NCI-H1694 treated with DMSO at 0.1 percent for 48 hours (cell line): Measurements from ENCODE around the gene TERT.

ENCODE experiments used
- DNase-seq: peaks from one replicate; lab custom pipeline; 2025; lab: John Stamatoyannopoulos, UW

The TERT gene

DNA sequence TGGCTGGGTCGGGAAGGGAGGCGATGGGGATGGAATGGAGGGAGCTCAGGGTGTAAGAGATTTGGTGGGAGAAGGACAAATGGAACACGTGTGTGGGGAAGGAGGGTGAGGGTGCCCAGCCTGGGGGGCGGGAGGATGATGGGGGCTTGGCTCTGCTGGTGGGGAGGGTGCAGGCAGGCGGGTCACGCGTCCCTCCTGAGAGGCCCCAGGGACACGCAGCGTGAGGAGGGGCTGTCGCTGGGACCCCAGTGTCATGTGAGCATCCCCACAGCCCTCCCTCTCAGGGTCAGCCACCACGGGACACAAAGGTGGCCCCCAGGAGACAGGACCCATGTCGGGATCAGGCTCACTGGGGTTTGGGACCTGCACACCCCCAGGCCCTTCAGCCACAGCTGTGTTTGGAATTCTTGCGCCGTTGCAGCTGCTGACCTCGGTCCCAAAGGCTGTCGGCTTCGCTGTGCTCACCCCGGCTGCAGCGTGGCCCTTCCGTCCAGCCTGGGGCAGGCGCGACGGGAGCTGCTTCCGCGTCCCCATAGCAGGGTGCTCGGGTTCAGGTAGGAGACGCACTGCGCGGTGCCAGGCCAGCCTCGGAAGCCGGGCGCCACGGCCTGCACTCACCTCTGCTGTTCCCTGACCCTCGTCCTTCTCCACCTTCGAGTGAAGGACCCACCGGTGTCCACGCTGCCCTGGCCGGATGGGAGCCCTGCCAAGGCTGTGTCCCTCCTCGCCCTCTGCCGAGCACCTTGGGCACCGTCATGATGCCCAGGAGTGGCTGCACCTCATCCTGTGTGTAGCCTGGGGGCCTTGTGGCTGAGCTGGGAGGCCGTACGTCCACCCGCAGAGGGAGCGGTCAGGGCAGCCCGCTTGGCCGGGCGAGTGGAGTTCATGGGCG is 88.1 kb downstream of the TERT start:
- DNase-seq: no peak

DNA sequence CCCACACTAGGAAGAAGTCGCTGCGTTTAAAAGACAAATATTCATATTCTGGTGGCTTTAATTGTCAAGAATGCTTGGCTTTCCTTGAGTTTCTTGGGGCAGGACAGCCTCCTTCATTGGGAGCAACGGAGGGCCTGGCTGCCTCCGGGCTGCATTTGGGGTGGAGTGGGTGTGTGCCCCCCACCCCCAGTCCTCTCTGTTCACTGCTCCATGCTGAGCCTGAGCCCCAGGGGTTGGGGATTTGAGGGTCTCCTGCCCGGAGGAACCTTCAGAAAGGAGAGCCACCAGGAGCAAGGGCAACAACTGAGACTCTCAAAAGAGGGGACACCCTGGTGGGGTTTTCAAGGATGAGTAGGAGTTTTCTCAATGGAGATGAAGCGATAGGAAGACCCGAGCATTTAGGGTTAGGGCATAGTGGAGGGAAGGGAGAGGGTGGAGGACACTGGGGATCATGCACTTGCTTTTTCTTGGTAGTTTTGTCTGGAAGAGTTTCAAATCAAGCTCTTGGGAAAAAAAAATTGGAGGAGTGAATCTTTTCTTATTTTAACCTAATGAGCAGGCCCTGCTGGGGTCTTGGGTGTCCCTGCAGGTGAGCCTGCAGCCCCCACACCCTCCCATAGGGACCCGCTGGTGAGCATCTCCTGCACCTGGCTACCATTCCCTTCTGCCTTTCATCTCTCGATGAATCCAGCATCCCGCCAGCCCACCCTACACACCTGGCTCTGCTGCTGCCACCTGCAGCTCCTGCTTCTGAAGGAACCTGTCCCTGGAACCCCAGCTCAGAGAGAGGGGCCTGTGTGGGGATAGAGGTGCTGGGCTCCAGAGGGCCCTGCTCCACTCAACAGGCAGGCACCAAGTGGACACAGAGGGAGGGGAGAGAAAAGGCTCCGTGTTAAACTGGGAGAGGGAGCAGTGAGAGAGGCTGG is 89.3 kb downstream of the TERT start:
- no peak for DNase-seq

DNA sequence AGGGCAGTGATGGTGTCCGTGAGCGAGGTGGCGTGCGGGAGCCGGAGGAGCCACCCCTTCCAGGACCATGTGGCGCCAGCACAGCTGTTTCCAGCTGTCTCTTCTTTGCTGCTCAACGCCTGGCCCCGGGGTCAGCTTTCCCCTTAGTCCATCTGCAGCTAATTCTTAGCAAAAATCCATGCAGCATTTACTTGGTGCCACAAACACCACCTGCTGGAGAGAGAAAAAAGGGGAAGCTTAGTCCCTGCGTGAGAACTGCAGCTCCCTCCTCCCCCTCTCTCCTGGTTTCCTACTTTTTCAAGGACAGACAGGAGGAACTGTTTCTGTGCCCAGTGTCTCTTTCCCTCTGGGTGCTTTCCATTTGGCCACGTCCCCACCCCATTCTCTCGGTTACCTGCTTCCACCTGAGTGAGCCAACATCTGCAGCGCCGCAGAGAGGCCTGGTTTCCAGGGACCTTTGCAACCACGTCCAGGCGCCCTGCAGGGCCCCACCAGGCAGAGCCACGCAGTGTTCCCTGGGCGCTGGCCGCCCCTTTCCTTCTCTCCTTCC is 90.1 kb downstream of the TERT start:
- peak; percentile 50 for DNase-seq

DNA sequence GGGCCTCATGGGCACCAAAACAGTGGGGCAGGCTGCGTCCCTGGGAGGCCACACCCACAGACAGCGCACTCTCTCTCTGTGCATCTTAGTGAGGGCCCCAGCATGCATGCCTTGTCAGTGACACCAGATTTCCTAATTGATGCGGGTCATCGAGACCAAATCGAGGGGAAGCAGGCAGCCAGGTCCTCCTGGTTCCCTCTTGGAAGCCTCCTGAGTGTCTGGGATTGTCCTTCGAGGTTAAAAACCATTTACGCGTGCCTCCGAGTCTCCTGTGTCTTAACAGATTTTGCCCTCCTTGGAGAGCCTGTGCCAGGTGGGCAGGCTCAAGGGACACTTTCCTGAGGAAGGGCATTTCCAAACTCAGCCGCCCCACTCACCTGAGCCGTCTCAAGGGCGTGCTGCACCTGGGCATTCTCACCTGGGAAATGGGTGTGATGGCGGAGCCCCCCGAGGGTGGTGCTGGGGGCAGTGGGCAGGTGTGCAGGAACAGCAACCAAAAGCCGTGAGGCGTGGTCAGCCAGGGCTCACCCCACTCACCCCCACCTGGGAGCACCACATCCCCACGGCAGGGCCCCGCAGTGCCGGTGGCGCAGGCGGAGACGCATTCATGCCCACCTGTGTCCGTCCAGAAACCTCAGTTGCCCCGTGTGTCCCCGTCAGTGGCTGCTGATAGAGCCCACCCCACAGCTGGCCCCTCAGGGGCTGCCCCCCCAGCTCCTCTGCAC is 90.7 kb downstream of the TERT start:
- no peak for DNase-seq

DNA sequence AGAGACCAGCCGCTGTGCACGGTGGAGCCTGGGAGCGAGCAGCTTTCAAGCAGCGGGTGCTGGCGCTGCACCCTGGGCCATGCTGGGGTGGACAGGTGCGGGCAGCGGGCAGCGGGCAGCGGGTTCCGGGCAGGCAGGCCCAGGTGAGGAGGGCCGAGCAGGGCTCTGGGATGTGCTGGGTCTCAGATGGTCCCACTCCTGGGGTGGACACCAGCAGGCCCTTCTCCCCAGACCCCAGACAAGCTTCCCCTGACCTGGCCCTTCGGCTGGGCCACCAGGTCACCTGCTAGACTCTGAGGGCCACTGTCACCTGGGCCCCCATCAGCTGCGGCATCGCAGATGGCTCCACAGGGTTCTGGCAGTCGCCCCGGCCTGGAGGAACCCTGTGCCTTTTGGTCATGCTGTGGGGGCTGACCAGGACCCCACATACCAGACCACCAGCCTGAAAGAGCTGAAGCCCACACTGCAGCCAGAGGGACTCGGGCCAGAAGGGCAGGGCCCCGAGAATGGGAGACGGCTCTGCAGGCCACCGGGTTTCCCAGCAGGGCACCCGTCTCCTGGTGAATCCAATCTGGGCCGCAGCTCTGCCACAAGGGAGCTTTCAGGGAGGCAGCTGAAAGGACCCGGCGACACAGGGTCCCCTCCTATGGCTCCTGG is 91.4 kb downstream of the TERT start:
- no peak for DNase-seq
